ENCODE measurements around the gene ERCC6L2. TPM values are rescaled to one million over a fixed set of nuclear protein-coding genes. Genes with fewer than 3 reads are reported as not detected.

Gene ERCC6L2
- total RNA-seq, 1 experiment from 2014 or later: 43.0 TPM

- no peak for DNase-seq (ENCODE audit: low read depth)
These were observed 105.0 kb downstream of the ERCC6L2 start for GRCh38 chr9:95980262-95981125.

GRCh38 chr9:95981761-95982390, 106.4 kb downstream of the ERCC6L2 start:
- no peak for DNase-seq (ENCODE audit: low read depth)

DNA sequence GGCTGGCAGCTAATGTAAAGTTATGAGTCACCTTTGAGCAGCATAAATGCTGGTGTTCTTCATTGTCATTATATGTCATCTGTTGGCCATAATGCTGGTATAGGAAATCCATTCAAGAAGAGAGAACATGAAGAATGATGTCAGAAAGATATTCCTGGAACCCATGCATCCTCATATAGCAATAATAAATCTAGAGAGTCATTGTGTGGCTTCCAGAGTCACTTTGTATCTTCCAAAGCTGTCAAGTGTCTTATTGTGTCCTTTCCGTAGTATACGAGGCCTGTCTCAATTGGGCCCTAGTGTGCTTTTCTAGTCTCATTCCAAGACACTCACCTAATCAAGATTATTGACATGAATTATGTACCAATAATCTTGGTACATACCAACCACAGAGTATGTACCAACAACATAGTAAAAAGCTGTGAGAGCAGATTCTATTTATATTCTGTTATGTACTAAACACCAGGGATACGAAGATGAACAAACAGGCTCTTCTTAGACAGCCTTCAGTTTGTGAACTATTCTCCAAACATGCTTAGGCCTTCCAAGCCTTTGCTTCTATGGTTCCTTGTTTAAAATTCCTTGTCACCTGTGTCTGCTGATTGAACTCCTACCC, 110.1 kb downstream of the ERCC6L2 start:
- no peak for DNase-seq (ENCODE audit: low read depth)

GRCh38 chr9:95989297-95989696, 113.8 kb downstream of the ERCC6L2 start:
- DNase-seq (ENCODE audit: low read depth): no peak

DNA sequence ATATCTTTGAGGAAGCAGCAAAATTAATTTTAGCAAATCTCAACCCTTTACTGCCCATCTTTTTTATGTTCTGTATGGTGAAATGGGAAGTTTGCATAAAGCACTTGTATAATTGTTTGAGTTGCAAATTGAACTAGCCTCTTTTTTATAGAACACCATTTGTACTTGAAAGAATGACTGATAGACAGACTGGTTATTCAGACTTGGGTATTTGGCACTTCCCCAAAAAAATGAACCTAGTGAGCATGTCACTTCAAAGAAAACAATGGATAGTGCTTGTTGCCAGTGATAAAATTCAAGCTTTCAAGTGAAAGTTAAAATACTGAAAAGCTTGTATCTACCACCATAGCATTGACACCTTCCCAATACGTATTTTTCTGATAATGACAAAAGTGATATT, 115.8 kb downstream of the ERCC6L2 start:
- no peak for DNase-seq (ENCODE audit: low read depth)

DNA sequence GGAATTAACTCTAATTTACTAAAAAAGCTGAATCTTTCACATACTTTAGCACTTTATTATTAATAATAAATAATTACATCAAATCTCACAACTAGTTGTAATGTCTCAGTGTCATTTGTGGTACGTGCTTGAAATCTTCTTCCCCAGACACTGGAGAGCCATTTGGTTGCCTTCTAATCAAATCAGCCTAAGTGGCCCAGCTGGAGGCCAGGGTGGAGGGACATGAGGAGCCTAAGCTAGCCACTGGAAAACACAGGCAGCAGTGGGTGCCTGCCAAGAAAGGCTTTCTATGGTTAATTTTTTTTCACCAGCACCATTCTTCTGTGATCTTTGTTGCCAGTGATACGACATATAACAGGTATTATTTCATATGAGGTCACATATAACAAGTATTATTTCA, 117.0 kb downstream of the ERCC6L2 start:
- no peak for DNase-seq (ENCODE audit: low read depth)

GRCh38 chr9:95993337-95993736, 117.8 kb downstream of the ERCC6L2 start:
- no peak for DNase-seq (ENCODE audit: low read depth)

DNA sequence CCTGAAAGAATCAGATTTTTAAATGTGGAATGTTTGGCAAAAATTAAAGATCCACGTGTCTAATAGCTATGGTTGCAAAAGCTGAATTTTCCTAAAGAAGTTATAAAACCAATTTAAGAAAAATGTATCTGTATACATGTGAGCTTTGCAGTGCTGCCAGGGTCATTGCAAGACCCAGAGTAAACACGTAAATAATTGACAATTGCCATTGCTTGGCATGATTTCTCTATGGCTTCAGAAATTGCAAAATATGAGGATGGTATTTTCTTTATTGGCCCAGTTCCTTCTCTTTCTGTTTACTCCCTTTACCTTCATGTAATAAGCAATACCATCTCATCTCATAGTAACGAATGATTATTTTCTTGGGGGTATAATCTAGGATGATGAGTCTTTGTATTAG, 123.9 kb downstream of the ERCC6L2 start:
- no peak for DNase-seq (ENCODE audit: low read depth)

- DNase-seq (ENCODE audit: low read depth): no peak
These were observed 128.9 kb downstream of the ERCC6L2 start for GRCh38 chr9:96004379-96004778.

DNA sequence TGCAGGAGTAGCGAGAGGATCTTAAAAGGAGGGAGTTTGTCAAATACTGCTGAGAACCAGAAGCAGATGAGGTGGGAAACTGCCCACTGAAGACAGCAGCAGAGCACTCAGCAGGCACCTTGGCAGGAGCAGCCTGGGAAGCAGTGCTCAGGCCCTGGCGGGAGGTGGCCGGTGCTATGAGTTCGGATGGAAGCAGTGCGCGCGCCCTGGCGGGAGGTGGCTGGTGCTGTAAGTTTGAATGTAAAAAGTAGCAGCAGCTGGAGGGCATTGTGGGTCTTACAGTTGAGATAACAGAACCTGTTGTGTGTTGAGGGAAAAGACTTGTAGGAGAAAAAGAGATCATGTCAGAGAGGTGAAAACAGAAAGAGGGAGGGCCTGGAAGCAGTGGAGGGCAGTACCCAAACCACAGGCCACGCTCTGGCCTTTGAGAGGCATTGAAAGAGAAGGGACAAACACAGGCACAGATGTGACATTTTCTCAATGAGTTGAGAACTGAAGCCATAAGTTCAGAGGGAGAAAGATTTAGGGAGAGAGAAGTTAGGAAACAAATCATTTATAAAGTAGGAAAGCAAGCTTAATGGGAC, 130.9 kb downstream of the ERCC6L2 start:
- DNase-seq (ENCODE audit: low read depth): no peak

- DNase-seq (ENCODE audit: low read depth): no peak
These were observed 131.5 kb downstream of the ERCC6L2 start for GRCh38 chr9:96006961-96007360.

- DNase-seq (ENCODE audit: low read depth): no peak
These were observed 133.2 kb downstream of the ERCC6L2 start for GRCh38 chr9:96008502-96009222.

- DNase-seq (ENCODE audit: low read depth): no peak
These were observed 133.7 kb downstream of the ERCC6L2 start for GRCh38 chr9:96009223-96009602.

DNA sequence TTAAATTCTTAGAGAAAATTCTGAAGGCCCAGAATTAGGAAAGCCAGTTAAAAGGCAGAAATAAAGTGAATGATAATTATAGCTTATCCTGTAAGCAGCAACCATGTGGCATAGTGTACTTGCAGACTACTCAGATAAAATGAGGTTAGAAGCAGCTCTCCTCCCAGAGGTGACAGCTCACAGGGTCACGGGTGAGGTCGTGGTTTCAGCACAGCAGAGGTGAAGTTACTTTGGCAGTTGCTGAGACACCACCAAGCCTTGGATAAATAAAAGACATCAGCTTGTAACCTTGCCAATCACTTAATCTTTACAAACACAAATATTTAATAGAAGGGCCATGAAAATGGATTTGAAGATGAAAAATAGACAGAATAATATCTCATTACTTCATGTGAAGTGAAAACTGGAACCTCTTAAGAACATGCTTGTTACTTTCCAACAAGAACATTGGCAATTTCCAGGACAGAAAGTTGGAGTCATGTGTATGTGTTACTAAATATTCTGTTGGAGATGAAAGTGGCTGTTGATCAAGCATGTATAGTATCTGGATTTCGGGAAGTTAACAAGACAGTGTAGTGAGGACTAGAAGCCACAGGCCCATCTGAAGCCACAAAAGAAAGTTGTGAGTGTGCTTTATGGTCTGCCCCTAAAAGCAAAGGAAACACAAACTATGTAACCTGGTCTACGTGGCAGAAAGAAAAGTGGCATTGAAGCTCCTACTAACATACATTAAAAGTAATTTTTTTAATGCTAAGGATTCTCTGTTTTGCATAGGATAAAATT, 134.4 kb downstream of the ERCC6L2 start:
- no peak for DNase-seq (ENCODE audit: low read depth)

- DNase-seq (ENCODE audit: low read depth): no peak
These were observed 138.6 kb downstream of the ERCC6L2 start for GRCh38 chr9:96014078-96014477.

GRCh38 chr9:96015876-96016686, 140.6 kb downstream of the ERCC6L2 start:
- DNase-seq (ENCODE audit: low read depth): no peak

Measured in Daoy (cell line).